ENCODE results near the gene MED26.

DNA sequence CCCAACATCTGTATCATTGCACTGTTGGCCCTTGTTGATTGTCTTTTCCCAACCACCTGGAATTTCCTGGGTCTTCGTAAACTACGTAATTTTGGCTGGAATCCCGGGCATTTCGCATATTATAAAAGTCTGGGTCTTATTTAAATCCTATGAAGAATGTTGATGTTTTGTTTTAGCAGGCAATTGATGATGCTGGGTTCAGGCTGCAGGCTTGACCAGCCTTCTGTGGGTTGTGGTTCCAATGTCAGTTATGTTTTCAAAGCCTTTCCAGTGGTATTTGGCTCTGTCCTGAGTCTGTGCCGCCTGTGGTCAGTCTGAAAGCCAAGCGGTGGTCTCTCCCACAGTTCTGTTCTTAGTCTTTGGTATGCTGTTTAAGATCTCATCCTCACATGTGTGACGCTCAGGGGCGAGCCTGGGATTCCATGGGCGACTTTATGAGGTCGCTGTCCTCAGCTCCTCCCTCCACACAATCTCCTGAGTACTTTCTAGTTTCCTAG, 68.2 kb downstream of the MED26 start:
- TF ChIP-seq, protein P1, sequence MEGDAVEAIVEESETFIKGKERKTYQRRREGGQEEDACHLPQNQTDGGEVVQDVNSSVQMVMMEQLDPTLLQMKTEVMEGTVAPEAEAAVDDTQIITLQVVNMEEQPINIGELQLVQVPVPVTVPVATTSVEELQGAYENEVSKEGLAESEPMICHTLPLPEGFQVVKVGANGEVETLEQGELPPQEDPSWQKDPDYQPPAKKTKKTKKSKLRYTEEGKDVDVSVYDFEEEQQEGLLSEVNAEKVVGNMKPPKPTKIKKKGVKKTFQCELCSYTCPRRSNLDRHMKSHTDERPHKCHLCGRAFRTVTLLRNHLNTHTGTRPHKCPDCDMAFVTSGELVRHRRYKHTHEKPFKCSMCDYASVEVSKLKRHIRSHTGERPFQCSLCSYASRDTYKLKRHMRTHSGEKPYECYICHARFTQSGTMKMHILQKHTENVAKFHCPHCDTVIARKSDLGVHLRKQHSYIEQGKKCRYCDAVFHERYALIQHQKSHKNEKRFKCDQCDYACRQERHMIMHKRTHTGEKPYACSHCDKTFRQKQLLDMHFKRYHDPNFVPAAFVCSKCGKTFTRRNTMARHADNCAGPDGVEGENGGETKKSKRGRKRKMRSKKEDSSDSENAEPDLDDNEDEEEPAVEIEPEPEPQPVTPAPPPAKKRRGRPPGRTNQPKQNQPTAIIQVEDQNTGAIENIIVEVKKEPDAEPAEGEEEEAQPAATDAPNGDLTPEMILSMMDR (tag by site-specific recombination; IDR thresholded peaks at IDR 0.05) = no peak
- TF ChIP-seq ZNF677 (tag by site-specific recombination; IDR thresholded peaks at IDR 0.05) (no peak), KLF8 (tag by site-specific recombination; IDR thresholded peaks at IDR 0.05) (no peak), HOXA7 (CRISPR knock-in tag; IDR thresholded peaks at IDR 0.05; ENCODE audit: borderline replicate concordance) (no peak), TCF7L2 (IDR thresholded peaks at IDR 0.05; ENCODE audit: borderline replicate concordance, low read depth, low read length) (no peak), GLIS2 (tag by site-specific recombination; IDR thresholded peaks at IDR 0.05) (no peak), KLF16 (tag by site-specific recombination; IDR thresholded peaks at IDR 0.05) (no peak)
- TF ChIP-seq, protein P2, sequence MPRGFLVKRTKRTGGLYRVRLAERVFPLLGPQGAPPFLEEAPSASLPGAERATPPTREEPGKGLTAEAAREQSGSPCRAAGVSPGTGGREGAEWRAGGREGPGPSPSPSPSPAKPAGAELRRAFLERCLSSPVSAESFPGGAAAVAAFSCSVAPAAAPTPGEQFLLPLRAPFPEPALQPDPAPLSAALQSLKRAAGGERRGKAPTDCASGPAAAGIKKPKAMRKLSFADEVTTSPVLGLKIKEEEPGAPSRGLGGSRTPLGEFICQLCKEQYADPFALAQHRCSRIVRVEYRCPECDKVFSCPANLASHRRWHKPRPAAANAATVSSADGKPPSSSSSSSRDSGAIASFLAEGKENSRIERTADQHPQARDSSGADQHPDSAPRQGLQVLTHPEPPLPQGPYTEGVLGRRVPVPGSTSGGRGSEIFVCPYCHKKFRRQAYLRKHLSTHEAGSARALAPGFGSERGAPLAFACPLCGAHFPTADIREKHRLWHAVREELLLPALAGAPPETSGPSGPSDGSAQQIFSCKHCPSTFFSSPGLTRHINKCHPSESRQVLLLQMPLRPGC (tag by site-specific recombination; IDR thresholded peaks at IDR 0.05) = no peak
- TF ChIP-seq, protein P3, sequence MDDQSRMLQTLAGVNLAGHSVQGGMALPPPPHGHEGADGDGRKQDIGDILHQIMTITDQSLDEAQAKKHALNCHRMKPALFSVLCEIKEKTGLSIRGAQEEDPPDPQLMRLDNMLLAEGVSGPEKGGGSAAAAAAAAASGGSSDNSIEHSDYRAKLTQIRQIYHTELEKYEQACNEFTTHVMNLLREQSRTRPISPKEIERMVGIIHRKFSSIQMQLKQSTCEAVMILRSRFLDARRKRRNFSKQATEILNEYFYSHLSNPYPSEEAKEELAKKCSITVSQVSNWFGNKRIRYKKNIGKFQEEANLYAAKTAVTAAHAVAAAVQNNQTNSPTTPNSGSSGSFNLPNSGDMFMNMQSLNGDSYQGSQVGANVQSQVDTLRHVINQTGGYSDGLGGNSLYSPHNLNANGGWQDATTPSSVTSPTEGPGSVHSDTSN (CRISPR knock-in tag; IDR thresholded peaks at IDR 0.05) = no peak

Measured in HEK293 (cell line).